ENCODE results near the gene BFAR.
"Not testable (repeated sequence)": the region's sequence is repeated elsewhere in the genome, so short reads cannot be mapped to it uniquely, and the experiment has no call there.

Gene BFAR

GRCh38 chr16:14627078-14627477, 5.7 kb upstream of the BFAR start:
- H3K4me3 ChIP-seq (ENCODE audit: low read depth, low read length): no peak overlapping the region
- no peak for TF ChIP-seq CTCF (IDR thresholded peaks at IDR 0.05; ENCODE audit: borderline replicate concordance, insufficient read depth, low read depth, low read length)

GRCh38 chr16:14628806-14629611, 3.7 kb upstream of the BFAR start:
- no peak for TF ChIP-seq CTCF (IDR thresholded peaks at IDR 0.05; ENCODE audit: borderline replicate concordance, insufficient read depth, low read depth, low read length)

GRCh38 chr16:14629612-14629918, 3.2 kb upstream of the BFAR start:
- TF ChIP-seq CTCF (IDR thresholded peaks at IDR 0.05; ENCODE audit: borderline replicate concordance, insufficient read depth, low read depth, low read length): no peak
- peak overlapping the region; percentile 74 for H3K4me3 ChIP-seq (ENCODE audit: low read depth, low read length)

More at GRCh38 chr16:14628806-14629611, 3.7 kb upstream of the BFAR start:
- H3K4me3 ChIP-seq (ENCODE audit: low read depth, low read length): peak overlapping the region; percentile 74

GRCh38 chr16:14629919-14630619, 2.7 kb upstream of the BFAR start, which contains the start of gene PARN:
Gene PARN (minus strand): TSS chr16:14630260. CDS start chr16:14630125, 135 bp downstream.
- H3K4me3 ChIP-seq (ENCODE audit: low read depth, low read length): peak within 1 kb of the TSS; percentile 74

GRCh38 chr16:14630620-14631330, 2.0 kb upstream of the BFAR start:
- not testable (repeated sequence) for H3K4me3 ChIP-seq (ENCODE audit: low read depth, low read length)

More at GRCh38 chr16:14629919-14630619, 2.7 kb upstream of the BFAR start, which contains the start of gene PARN:
- no peak for TF ChIP-seq CTCF (IDR thresholded peaks at IDR 0.05; ENCODE audit: borderline replicate concordance, insufficient read depth, low read depth, low read length)

GRCh38 chr16:14634389-14634725, 1.6 kb downstream of the BFAR start:
- no peak overlapping the region for H3K4me3 ChIP-seq (ENCODE audit: low read depth, low read length)
- no peak for TF ChIP-seq CTCF (IDR thresholded peaks at IDR 0.05; ENCODE audit: borderline replicate concordance, insufficient read depth, low read depth, low read length)

- no peak overlapping the region for H3K4me3 ChIP-seq (ENCODE audit: low read depth, low read length)
- no peak for TF ChIP-seq CTCF (IDR thresholded peaks at IDR 0.05; ENCODE audit: borderline replicate concordance, insufficient read depth, low read depth, low read length)
These were observed 2.8 kb downstream of the BFAR start for GRCh38 chr16:14635395-14636165.

GRCh38 chr16:14636179-14636950, 3.6 kb downstream of the BFAR start:
- H3K4me3 ChIP-seq (ENCODE audit: low read depth, low read length): not testable (repeated sequence)

- not testable (repeated sequence) for H3K4me3 ChIP-seq (ENCODE audit: low read depth, low read length)
These were observed 4.1 kb downstream of the BFAR start for GRCh38 chr16:14636951-14637240.
